K562 (cell line): Measurements from ENCODE around the gene RAVER2. TPM values are rescaled to one million over a fixed set of nuclear protein-coding genes. Genes with fewer than 3 reads are reported as not detected.

Experiments used
- ATAC-seq: fragments of 200-7000 bp; cut with Tn5 transposase; 3 replicates; pipeline ENCODE4 v1.9.1; 2020; ENCODE audit warnings: moderate library complexity
- BruUV-seq: library from RNA; stranded (reverse); fragments of 400-500 nt; replicated peaks from 2 replicates; lab custom pipeline; 2021; lab: Mats Ljungman, UMichigan
- CTCF ChIA-PET: fragments of 300-600 bp; formaldehyde crosslinking; extraction: SDS; loops from one replicate; lab custom pipeline; 2021; ENCODE audit warnings: low intra/inter-chr PET ratio; lab: Yijun Ruan, JAX
- POLR2A ChIA-PET: fragments of 300-600, 350-650 bp; sonication (Branson Sonifier 250); formaldehyde crosslinking; extraction: SDS; loops from one replicate; lab custom pipeline; 2021; ENCODE audit warnings: antibody characterized with exemption, inconsistent platforms; lab: Yijun Ruan, JAX
- DNase-seq, 4 experiments: peaks; one replicate each; pipeline versions ENCODE4 v3.0.0 to v3.0.0-alpha.2; 2011 to 2018; ENCODE audit warnings: low spot score in 3 of 4, mixed read lengths in 3 of 4; ENCODE audit errors: extremely low read depth in 1 of 4
- FAIRE-seq: peaks from 2 replicates; lab custom pipeline; 2011; peaks lifted over from hg19 to GRCh38; lab: Jason Lieb, UNC
- H2AFZ ChIP-seq: 2 replicates; pipeline ENCODE4 v1.6.0; 2011; ENCODE audit warnings: low read depth, low read length, control low read depth, inconsistent platforms
- H3K27ac ChIP-seq: fragments of 200-600 bp; 3 replicates; pipeline ENCODE4 v1.8.0; 2011; ENCODE audit warnings: low read depth, mild to moderate bottlenecking, control low read depth, inconsistent platforms, low read length, moderate library complexity, mixed read lengths; ENCODE audit errors: extremely low read depth
- H3K27me3 ChIP-seq, 2 experiments: fragments of 300-600 bp in 1 of 2; 2 replicates in 1 of 2; 3 replicates in 1 of 2; pipeline versions ENCODE4 v1.6.0 to v1.8.0; 2011; ENCODE audit warnings: inconsistent platforms in 2 of 2, low read length in 2 of 2, mild to moderate bottlenecking in 1 of 2, mixed read lengths in 1 of 2, moderate library complexity in 1 of 2; ENCODE audit not compliant: control insufficient read depth in 2 of 2, insufficient read depth in 2 of 2
- H3K36me3 ChIP-seq: fragments of 300-600 bp; 3 replicates; pipeline ENCODE4 v1.8.0; 2011; ENCODE audit warnings: mild to moderate bottlenecking, low read length, inconsistent platforms; ENCODE audit not compliant: control insufficient read depth, insufficient read depth
- H3K4me1 ChIP-seq, 2 experiments: fragments of 200-600 bp in 1 of 2; replicated peaks in 1 of 2; 2 replicates in 1 of 2; 3 replicates in 1 of 2; pipeline versions ENCODE4 v1.5.1 to v1.8.0; 2011; ENCODE audit warnings: inconsistent platforms in 2 of 2, low read length in 2 of 2, mild to moderate bottlenecking in 1 of 2, mixed read lengths in 1 of 2, moderate library complexity in 1 of 2; ENCODE audit not compliant: control insufficient read depth in 2 of 2, insufficient read depth in 2 of 2
- H3K4me2 ChIP-seq: 2 replicates; pipeline ENCODE4 v1.6.1; 2011; ENCODE audit warnings: low read length, control low read depth, inconsistent platforms, mixed read lengths; ENCODE audit not compliant: insufficient read depth
- H3K4me3 ChIP-seq: fragments of 200-600 bp; sonication (generic), shearing (Covaris generic); 2 replicates; pipeline ENCODE4 v1.5.1; 2016; ENCODE audit warnings: control low read depth, inconsistent platforms
- H3K79me2 ChIP-seq: fragments of 200-600 bp; 3 replicates; pipeline ENCODE4 v1.8.0; 2011; ENCODE audit warnings: low read length, inconsistent platforms; ENCODE audit not compliant: control insufficient read depth, insufficient read depth
- H3K9ac ChIP-seq, 2 experiments: 2 replicates each; pipeline versions ENCODE4 v1.6.0 to v1.6.1; 2011; ENCODE audit warnings: low read depth in 2 of 2, low read length in 2 of 2, control low read depth in 1 of 2, inconsistent platforms in 1 of 2, mild to moderate bottlenecking in 1 of 2, mixed read lengths in 1 of 2; ENCODE audit not compliant: insufficient read depth in 1 of 2
- H3K9me1 ChIP-seq: one replicate; pipeline ENCODE4 v1.6.0; 2011; ENCODE audit warnings: inconsistent platforms, mild to moderate bottlenecking, low read length, moderate library complexity; ENCODE audit not compliant: control insufficient read depth, insufficient read depth
- H3K9me3 ChIP-seq: replicated peaks from 2 replicates; pipeline ENCODE4 v1.5.1; 2011; ENCODE audit warnings: low read depth, low read length, inconsistent platforms; ENCODE audit not compliant: control insufficient read depth, insufficient read depth
- H4K20me1 ChIP-seq: replicated peaks from 2 replicates; pipeline ENCODE4 v1.6.1; 2011; ENCODE audit warnings: low read length, inconsistent platforms, mixed read lengths; ENCODE audit not compliant: control insufficient read depth, insufficient read depth
- AFF4 ChIP-seq: sonication (generic); formaldehyde crosslinking; IDR thresholded peaks from 2 replicates; pipeline ENCODE4 v1.8.0; 2023; ENCODE audit warnings: mild to moderate bottlenecking, missing genetic modification reagents
- ESRRA ChIP-seq: fragments of 450-650 bp; IDR thresholded peaks from 2 replicates; pipeline ENCODE4 v1.6.1; 2014; ENCODE audit warnings: low read depth, mild to moderate bottlenecking, moderate library complexity, borderline replicate concordance
- MXD1 ChIP-seq: fragments of 250-450 bp; sonication (Bioruptor Pico); IDR thresholded peaks from 2 replicates; pipeline ENCODE4 v1.8.0; 2021; ENCODE audit warnings: borderline replicate concordance, mild to moderate bottlenecking, moderate library complexity; ENCODE audit not compliant: poor library complexity, severe bottlenecking
- NFIX ChIP-seq: fragments of 250-450 bp; sonication (Bioruptor Pico); IDR thresholded peaks from 2 replicates; pipeline ENCODE4 v1.4.0; 2020; ENCODE audit warnings: low read depth, mild to moderate bottlenecking, moderate library complexity
- PTBP1 ChIP-seq: fragments of 200-400 bp; formaldehyde crosslinking; IDR thresholded peaks from 2 replicates; pipeline ENCODE4 v1.6.1; 2017; ENCODE audit warnings: low read depth, low read length
- SETDB1 ChIP-seq: IDR thresholded peaks from one replicate; pipeline ENCODE4 v1.6.1; 2012; ENCODE audit warnings: low read length, control low read depth, inconsistent platforms
- TARDBP ChIP-seq: fragments of 450-650 bp; IDR thresholded peaks from 2 replicates; pipeline ENCODE4 v1.6.1; 2016
- ZKSCAN1 ChIP-seq: fragments of 150-350 bp; IDR thresholded peaks from 2 replicates; pipeline ENCODE4 v1.6.1; 2016; ENCODE audit warnings: low read depth, low read length
- ZNF212 ChIP-seq: fragments of 450-650 bp; formaldehyde crosslinking; IDR thresholded peaks from 2 replicates; pipeline ENCODE4 v1.4.0; 2020; ENCODE audit warnings: mild to moderate bottlenecking
- ZNF24 ChIP-seq: fragments of 450-650 bp; IDR thresholded peaks from 2 replicates; pipeline ENCODE4 v1.6.1; 2016
- ZNF41 ChIP-seq: fragments of 250-450 bp; sonication (Bioruptor Pico); conservative IDR thresholded peaks from 2 replicates; pipeline ENCODE4 v1.4.0; 2020; ENCODE audit warnings: mild to moderate bottlenecking
- ZNF431 ChIP-seq: sonication (generic); formaldehyde crosslinking; IDR thresholded peaks from 2 replicates; pipeline ENCODE4 v1.8.0; 2022; ENCODE audit warnings: mild to moderate bottlenecking, missing genetic modification reagents
- WGBS: fragments of 100-300 bp; shearing (Covaris generic); methylation state at CpG from one replicate; pipeline ENCODE4 v1.1.6; 2016; ENCODE audit warnings: low coverage, mixed read lengths; ENCODE audit not compliant: insufficient coverage; ENCODE audit errors: missing lambda C conversion rate; 5-methylcytosine and 5-hydroxymethylcytosine counted together
- in situ Hi-C: fragments of 300-500 bp; cut with MboI; formaldehyde crosslinking; loops from 4 replicates; pipeline ENCODE4 v1.15.0; 2018; ENCODE audit warnings: inconsistent platforms, mixed read lengths
- intact Hi-C: fragments of 100-400 bp; cut with micrococcal nuclease; formaldehyde crosslinking; loops from 2 replicates; pipeline ENCODE4 v1.14.2; 2022
- polyA plus RNA-seq, 8 experiments: library from polyadenylated mRNA; depleted of rRNA in 4 of 8; stranded (reverse) in 5 of 8; unstranded in 3 of 8; fragments of >200 nt; fragmentation: Nextera tagmentation in 2 of 8; fragmentation: Illumina TruSeq in 1 of 8; extraction: Ambion mirVana in 2 of 8; extraction: Trizol in 1 of 8; gene quantifications; 2 replicates each; pipeline versions ENCODE4 v1.2.1 to v1.2.3, GENCODE V29; 2011 to 2014; ENCODE audit warnings: inconsistent platforms in 1 of 8, missing spikeins in 1 of 8
- total RNA-seq, 7 experiments: library from RNA; depleted of rRNA in 6 of 7; stranded (reverse); fragments of >200 nt in 6 of 7; fragmentation: Illumina TruSeq in 2 of 7; extraction: Trizol in 2 of 7; gene quantifications; 2 replicates each; pipeline versions ENCODE4 v1.2.1 to v1.2.3, GENCODE V29; 2011 to 2021; ENCODE audit warnings: low replicate concordance in 1 of 7
- TF ChIP-seq, protein P1 (sequence below): fragments of 450-650 bp; conservative IDR thresholded peaks from 2 replicates; pipeline ENCODE4 v1.6.1; 2016; ENCODE audit warnings: missing genetic modification characterization, low read depth, mild to moderate bottlenecking, missing compliant biosample characterization, moderate library complexity

Gene RAVER2
- total and polyA plus RNA-seq, 9 of the 15 experiments (the other 6 are each of a cell fraction or from before 2014, with no cell fraction given), result 1.8 to 6.1 (median 4.4) TPM

- DNase-seq (no peak), FAIRE-seq (no peak), ATAC-seq (no peak)
- no peak overlapping the region for H3K4me2 ChIP-seq
- no peaks in the 10 kb centered on the region for H4K20me1 ChIP-seq
- no peaks in the 10 kb centered on the region for H3K27me3 ChIP-seq
- no peak overlapping the region for H3K4me3 ChIP-seq
- TF ChIP-seq, protein P1, sequence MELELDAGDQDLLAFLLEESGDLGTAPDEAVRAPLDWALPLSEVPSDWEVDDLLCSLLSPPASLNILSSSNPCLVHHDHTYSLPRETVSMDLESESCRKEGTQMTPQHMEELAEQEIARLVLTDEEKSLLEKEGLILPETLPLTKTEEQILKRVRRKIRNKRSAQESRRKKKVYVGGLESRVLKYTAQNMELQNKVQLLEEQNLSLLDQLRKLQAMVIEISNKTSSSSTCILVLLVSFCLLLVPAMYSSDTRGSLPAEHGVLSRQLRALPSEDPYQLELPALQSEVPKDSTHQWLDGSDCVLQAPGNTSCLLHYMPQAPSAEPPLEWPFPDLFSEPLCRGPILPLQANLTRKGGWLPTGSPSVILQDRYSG (tag), result no peak
- no peak for TF ChIP-seq AFF4
- TF ChIP-seq ZNF41, result no peak
- TF ChIP-seq ZNF24, result no peak
- TF ChIP-seq SETDB1, result no peak
- TF ChIP-seq NFIX (CRISPR knock-in tag), result no peak
- no peak for TF ChIP-seq ZNF212 (CRISPR knock-in tag)
- TF ChIP-seq PTBP1, result no peak
- no peak for TF ChIP-seq MXD1
- TF ChIP-seq TARDBP, result no peak
- TF ChIP-seq ESRRA, result no peak
- TF ChIP-seq ZNF431 (CRISPR knock-in tag), result no peak
- no peak for TF ChIP-seq ZKSCAN1
- no peaks in the 10 kb centered on the region for H3K9me1 ChIP-seq
- no peak overlapping the region for H3K9ac ChIP-seq
- no peaks in the 10 kb centered on the region for H3K4me1 ChIP-seq
- ChIA-PET CTCF (no interaction called here), POLR2A (interaction anchor here (1.0 to 2.0 kb wide), 4 partner anchors 9 to 17 kb away, joined by 3 to 7 read pairs (median 4); no protein-coding TSS in a partner anchor)
- intact Hi-C loops (no loop called here), in situ Hi-C loops (no loop called here)
- no peaks in the 10 kb centered on the region for H3K9me3 ChIP-seq
- peaks cover 64% of the 10 kb centered on the region; the same call in 2 of the 3 replicates for H3K36me3 ChIP-seq
- H2AFZ ChIP-seq, result no peak overlapping the region
- no TSS peak for BruUV-seq
- H3K79me2 ChIP-seq, result no peaks in the 10 kb centered on the region
- WGBS, result 81% methylated on average over 9 of the region's 9 CpGs
- no peak overlapping the region for H3K27ac ChIP-seq
Measured at GRCh38 chr1:64873576-64873975, 128.7 kb downstream of the RAVER2 start.
